HG02970 (cell line): ENCODE data around the gene SEMA3D.

Source experiments
- ATAC-seq: cut with Tn5 transposase; IDR thresholded peaks from one replicate; pipeline ENCODE4 v1.9.1; 2021; ENCODE audit warnings: mild to moderate bottlenecking, moderate library complexity, moderate number of reproducible peaks; ENCODE audit not compliant: unreplicated experiment, low FRiP score

Gene SEMA3D

GRCh38 chr7:85130702-85131101 is 56.2 kb downstream of the SEMA3D start:
- ATAC-seq: no peak

GRCh38 chr7:85126383-85126782 is 60.5 kb downstream of the SEMA3D start:
- ATAC-seq: no peak

DNA sequence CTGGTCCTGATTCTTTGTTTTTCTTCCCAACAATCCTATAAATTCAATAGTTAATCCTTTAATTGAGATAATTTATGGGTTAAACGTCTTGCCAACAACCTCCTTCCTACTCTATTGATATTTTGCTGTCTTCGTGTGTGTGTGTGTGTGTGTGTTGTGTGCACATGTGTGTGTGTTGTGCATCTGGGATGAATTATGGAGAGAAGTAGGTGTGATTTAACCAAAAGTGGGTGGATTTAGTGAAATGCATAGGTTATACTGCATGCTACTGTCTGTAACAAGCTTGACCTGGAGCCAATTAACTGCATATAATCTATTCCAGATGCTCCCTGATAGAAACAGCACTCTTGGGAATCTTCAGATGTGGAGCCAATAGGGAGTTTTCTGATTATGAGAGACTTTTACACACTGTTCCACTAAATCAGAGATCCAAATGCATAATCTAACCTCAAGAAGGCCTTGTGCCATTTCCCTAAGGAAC is 61.2 kb downstream of the SEMA3D start:
- no peak for ATAC-seq

- no peak for ATAC-seq
Measured at GRCh38 chr7:85125176-85125575, 61.7 kb downstream of the SEMA3D start.

DNA sequence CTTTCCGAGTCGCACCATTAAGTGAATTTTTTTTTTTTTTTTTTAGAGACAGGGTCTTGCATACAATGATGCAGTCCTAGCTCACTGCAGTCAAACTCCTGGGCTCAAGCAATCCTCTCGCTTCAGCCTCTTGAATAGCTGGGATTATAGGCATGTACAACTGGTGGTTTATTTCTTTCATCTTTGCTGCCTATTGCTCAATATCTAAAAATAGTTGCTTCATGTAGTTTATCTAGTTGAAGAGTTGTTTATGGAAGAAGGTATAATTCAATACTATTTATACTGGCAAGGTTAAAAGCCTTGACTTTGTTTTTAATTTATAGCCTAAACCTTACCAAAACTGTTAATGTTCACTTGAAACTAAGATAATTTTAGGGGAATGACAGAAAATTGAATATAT is 66.9 kb downstream of the SEMA3D start:
- no peak for ATAC-seq

DNA sequence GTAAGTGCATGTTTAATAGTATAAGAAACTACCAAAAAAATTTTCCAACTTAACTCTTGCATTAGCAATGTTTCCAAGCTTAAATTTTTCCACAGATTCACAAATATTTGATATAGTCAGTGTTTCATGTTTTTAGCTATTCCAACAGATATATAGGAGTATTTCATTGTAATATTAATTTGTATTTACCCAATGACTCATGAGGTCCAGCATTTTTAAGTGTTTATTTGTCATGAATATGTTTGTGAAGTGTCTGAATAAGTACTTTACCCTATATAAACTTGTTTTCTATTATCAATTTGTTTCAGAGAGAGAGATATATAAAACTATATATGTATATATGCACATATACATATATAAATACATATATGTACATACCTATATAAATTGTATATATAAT is 71.0 kb downstream of the SEMA3D start:
- ATAC-seq: no peak

GRCh38 chr7:85115006-85115405 is 71.8 kb downstream of the SEMA3D start:
- ATAC-seq: no peak

DNA sequence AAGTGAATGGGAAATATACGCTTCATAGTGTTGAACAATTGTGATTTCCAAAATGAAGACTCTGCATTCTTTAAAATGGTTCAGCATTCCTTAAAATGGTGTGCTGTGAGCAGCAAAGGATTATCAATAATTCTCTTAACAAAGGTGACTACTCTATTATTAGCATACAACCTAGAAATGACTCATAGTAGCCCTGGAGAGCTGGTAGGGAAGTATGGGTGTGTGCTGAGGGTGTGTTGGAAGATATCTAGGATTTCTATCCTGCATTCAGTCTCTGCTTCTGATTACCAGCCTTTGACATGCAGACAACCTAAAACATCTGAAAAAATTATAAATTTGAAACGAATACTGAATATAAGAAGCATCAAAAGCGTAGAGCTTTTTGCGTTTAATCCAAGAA is 72.5 kb downstream of the SEMA3D start:
- ATAC-seq: no peak

DNA sequence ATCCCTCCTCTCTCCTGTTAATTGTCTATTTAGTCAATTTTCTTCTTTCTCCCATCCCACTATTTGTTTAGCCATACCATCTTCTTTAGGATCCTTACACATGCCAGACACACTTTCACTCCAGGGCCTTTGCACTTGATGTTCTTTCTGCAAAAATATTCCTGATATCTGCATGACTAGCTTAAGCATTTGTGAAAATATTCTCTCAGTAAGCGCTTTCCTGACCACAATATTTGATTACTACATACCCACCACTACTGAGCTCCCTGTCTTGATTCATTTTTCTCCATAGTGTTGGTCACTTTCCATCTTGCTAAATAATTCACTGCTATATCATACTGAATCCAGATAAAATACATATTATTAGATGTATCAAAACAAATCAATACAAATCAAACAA is 75.1 kb downstream of the SEMA3D start:
- no peak for ATAC-seq

- no peak for ATAC-seq
Measured at GRCh38 chr7:85106719-85107118, 80.1 kb downstream of the SEMA3D start.

DNA sequence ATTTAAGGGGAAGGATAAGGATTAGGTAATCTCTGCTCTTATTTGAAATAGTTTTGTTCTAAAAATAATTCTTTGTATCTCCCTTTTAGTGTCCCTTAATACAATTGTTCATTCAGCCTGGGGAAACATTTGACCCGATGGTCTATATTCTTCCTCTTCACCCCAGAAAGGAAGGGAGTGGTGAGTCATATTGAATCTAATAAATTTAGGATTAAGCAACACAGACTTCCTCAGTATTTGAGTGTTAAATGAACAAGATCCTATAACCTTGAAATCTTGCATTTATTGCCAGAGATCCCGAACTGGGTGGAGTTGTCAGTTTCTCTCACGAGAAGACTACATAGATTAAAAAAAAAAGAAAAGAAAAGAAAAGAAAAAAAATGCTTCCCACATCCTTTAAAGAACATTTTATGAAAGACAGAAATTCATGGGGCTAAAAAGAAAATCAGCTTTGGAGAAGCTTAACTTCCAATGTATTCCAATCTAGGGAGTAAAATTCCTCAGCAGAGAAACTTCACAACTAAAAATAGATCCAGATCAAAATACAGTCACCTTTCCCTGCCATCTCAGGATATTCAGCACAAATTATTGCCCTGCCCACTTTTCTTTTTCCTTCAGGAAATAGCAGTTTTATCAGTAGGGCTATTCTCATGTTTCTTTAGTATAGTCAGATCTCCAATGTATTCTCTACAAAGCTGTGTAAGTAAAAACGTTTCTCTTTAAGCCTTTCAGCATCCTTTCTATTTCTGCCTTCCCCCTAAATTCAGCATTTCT is 82.2 kb downstream of the SEMA3D start:
- ATAC-seq: no peak

- ATAC-seq: no peak
Measured at GRCh38 chr7:85103962-85104361, 82.9 kb downstream of the SEMA3D start.

DNA sequence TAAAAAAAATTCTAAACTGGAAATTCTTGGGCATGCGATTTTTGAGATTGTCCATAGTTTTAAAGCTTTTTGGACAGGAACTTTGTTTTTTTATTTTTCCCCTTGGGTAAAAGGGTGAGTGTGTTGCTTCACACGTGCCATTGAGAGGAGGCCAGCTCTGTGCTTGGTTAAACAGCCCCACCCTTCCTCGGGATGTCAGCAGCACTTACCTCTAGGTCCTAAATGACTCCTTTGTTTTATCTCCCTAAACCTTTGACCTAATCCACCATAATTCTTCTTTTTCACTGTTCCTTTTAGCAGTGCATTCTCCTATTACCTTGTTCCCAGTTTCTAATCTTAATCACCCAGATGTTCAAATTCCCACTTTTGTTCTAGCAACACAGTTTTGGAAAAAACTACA is 83.5 kb downstream of the SEMA3D start:
- ATAC-seq: no peak

DNA sequence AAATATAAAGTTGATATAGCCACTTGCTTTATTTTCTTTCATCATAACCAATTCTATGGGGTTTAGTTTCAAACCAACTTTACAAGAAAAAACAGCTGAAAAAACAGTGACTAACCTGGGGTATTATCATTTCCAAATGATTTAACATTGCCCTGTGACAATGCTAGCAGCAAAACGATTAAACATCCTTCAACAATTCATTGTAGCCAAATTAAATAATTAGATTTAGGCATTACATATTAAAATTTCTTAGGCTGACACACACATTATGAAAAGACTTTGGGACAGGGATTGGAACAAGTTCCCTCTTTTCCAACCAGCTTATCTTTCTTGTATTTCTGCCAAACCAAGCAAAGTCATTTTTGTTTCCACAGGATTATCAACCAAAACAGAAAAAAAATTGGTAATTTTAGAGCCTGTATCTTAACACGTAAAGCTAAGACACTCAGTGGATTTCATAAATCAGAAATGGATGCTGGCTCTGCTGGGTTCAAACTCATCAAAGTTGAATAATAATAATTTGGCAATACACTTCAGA is 84.0 kb downstream of the SEMA3D start:
- no peak for ATAC-seq

DNA sequence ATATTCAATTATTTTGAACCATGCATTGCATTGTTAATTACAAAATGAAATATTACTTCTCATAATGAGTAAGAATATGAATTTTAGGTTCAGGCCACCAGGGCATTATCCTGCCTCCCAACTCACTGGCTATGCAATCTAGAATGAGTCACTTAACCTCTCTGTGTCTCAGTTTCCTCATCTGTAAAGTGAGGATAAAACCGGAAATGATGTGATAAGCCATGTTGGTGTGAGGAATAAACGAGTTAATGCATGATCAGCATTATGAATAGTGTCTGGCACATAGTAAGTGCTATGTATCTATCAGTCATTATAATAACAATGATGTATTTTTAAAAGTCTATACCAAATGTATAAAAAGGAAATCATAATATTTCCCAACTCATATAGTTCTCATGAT is 85.5 kb downstream of the SEMA3D start:
- no peak for ATAC-seq

- no peak for ATAC-seq
Measured at GRCh38 chr7:85097844-85098243, 89.0 kb downstream of the SEMA3D start.

DNA sequence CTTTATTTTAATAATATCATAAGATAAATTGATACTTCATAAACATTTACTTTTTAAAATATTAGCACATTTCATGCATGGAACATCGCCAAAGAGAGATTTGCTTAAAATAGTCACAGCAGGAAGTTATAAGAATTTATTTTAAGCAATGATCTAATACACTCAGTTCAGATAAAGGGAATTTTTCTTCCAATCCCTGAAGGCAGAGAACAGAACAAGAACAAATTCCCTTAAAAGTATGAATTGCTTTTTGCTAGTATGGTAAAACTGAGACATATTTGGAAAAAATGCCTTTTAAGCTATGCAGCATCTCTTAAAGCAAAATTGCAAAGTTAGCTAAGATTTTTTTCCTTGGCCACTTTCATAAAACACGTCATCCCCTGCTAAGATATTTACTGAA is 91.0 kb downstream of the SEMA3D start:
- no peak for ATAC-seq

GRCh38 chr7:85095366-85095765 is 91.5 kb downstream of the SEMA3D start:
- no peak for ATAC-seq

GRCh38 chr7:85094046-85094725 is 92.7 kb downstream of the SEMA3D start:
- ATAC-seq: no peak

DNA sequence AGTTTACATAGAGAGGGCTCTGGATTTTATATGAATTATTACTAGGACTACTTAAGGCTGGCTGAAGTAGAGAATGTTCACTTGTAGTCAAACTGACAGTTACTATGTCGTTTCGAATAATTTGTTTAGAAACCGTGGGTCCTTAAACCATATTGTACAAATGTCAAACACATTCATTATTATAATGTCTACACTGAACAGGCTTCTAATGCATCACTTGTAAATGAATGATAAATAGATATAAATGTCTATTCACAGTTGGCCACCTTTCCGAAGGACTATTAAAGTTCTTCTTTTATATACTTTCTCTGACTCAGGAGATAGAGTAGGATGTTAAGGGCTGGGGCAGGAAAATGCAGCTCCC is 95.3 kb downstream of the SEMA3D start:
- ATAC-seq: no peak

DNA sequence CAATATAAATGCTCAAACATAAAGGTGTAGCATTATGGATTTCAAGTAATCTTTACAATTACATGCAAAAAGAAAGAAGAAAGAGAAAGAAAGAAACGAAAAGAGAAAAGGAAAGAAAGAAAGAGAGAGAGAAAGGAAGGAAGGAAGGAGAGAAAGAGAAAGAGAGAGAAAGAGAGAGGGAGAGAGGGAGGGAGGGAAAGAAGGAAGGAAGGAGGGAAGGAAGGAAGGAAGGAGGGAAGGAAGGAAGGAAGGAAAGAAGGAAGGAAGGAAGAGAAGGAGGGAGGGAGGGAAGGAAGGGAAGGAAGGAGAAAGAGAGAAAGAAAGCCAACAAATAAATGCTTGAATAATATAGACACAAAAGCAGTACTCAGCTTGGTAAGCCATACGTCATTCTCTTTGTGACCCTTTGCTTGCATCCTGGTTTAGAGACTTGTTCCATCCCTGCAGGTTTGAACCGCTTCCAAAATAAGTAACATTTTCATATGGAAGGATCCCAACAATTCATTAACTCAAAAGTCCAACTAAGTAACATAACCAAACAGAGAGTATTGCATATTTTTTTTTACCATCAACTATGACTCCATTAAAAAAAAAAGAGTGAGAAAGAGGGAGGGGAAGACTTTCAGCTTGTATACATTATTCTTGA is 95.8 kb downstream of the SEMA3D start:
- no peak for ATAC-seq
